H9 (cell line): Measurements from ENCODE around the gene HEYL. TPM values are rescaled to one million over a fixed set of nuclear protein-coding genes. Genes with fewer than 3 reads are reported as not detected.

Experiments used
- DNase-seq: peaks from one replicate; pipeline ENCODE4 v3.0.0-alpha.2; 2017
- H2AFZ ChIP-seq: one replicate; pipeline ENCODE4 v1.6.1; 2013; ENCODE audit warnings: mild to moderate bottlenecking, low read length, control low read depth, moderate library complexity
- H2AK5ac ChIP-seq: 2 replicates; pipeline ENCODE4 v1.6.1; 2013; ENCODE audit warnings: low read length, control low read depth, mixed read lengths; ENCODE audit not compliant: insufficient read length
- H2BK120ac ChIP-seq: one replicate; pipeline ENCODE4 v1.6.1; 2013; ENCODE audit warnings: low read depth, mild to moderate bottlenecking, low read length, control low read depth, inconsistent platforms; ENCODE audit not compliant: poor library complexity, severe bottlenecking
- H2BK12ac ChIP-seq: 2 replicates; pipeline ENCODE4 v1.6.1; 2013; ENCODE audit warnings: low read length, control low read depth, mixed read lengths, low read depth; ENCODE audit not compliant: insufficient read length
- H2BK15ac ChIP-seq: 2 replicates; pipeline ENCODE4 v1.6.1; 2013; ENCODE audit warnings: low read depth, low read length, control low read depth
- H2BK20ac ChIP-seq: one replicate; pipeline ENCODE4 v1.6.1; 2013; ENCODE audit warnings: low read depth, mild to moderate bottlenecking, low read length, control low read depth, inconsistent platforms; ENCODE audit not compliant: poor library complexity, severe bottlenecking
- H2BK5ac ChIP-seq: 2 replicates; pipeline ENCODE4 v1.6.1; 2013; ENCODE audit warnings: low read length, control low read depth, mixed read lengths; ENCODE audit not compliant: insufficient read length
- H3K14ac ChIP-seq: 2 replicates; pipeline ENCODE4 v1.6.1; 2013; ENCODE audit warnings: low read length, control low read depth; ENCODE audit not compliant: insufficient read depth
- H3K18ac ChIP-seq: 2 replicates; pipeline ENCODE4 v1.6.1; 2013; ENCODE audit warnings: low read depth, mild to moderate bottlenecking, mixed read lengths, low read length, control low read depth; ENCODE audit not compliant: insufficient read length
- H3K23ac ChIP-seq: 2 replicates; pipeline ENCODE4 v1.6.1; 2013; ENCODE audit warnings: low read length, control low read depth, mixed read lengths, low read depth; ENCODE audit not compliant: insufficient read length
- H3K23me2 ChIP-seq: 2 replicates; pipeline ENCODE4 v1.6.1; 2013; ENCODE audit warnings: low read depth, mild to moderate bottlenecking, mixed read lengths, low read length, control low read depth; ENCODE audit not compliant: insufficient read length, poor library complexity, severe bottlenecking
- H3K27ac ChIP-seq: 2 replicates; pipeline ENCODE4 v1.5.1; 2013; ENCODE audit warnings: low read length, control low read depth, mixed read lengths, low read depth; ENCODE audit not compliant: insufficient read length
- H3K27me3 ChIP-seq: 2 replicates; pipeline ENCODE4 v1.6.1; 2013; ENCODE audit warnings: low read length, control low read depth, inconsistent platforms; ENCODE audit not compliant: insufficient read depth
- H3K4ac ChIP-seq: 2 replicates; pipeline ENCODE4 v1.6.1; 2013; ENCODE audit warnings: low read depth, mild to moderate bottlenecking, control low read depth, inconsistent platforms, low read length, moderate library complexity
- H3K4me1 ChIP-seq: 2 replicates; pipeline ENCODE4 v1.6.1; 2013; ENCODE audit warnings: low read length, control low read depth, inconsistent platforms; ENCODE audit not compliant: insufficient read depth
- H3K4me2 ChIP-seq: 2 replicates; pipeline ENCODE4 v1.6.1; 2013; ENCODE audit warnings: low read length, control low read depth, mixed read lengths; ENCODE audit not compliant: insufficient read length, insufficient read depth
- H3K56ac ChIP-seq: 2 replicates; pipeline ENCODE4 v1.6.1; 2013; ENCODE audit warnings: low read depth, mild to moderate bottlenecking, mixed read lengths, low read length, control low read depth; ENCODE audit not compliant: insufficient read length
- H3K79me1 ChIP-seq: 2 replicates; pipeline ENCODE4 v1.6.1; 2013; ENCODE audit warnings: low read depth, mild to moderate bottlenecking, moderate library complexity, low read length, control low read depth, inconsistent platforms; ENCODE audit not compliant: insufficient read depth, poor library complexity, severe bottlenecking
- H3K79me2 ChIP-seq: 2 replicates; pipeline ENCODE4 v1.6.1; 2013; ENCODE audit warnings: low read length, control low read depth, inconsistent platforms; ENCODE audit not compliant: insufficient read depth
- H3K9ac ChIP-seq: 2 replicates; pipeline ENCODE4 v1.6.1; 2013; ENCODE audit warnings: low read length, control low read depth, mixed read lengths; ENCODE audit not compliant: insufficient read length; ENCODE audit errors: extremely low read depth
- H3K9me3 ChIP-seq: one replicate; pipeline ENCODE4 v1.6.1; 2013; ENCODE audit warnings: low read depth, low read length, inconsistent platforms; ENCODE audit not compliant: control insufficient read depth
- H3T11ph ChIP-seq: one replicate; pipeline ENCODE4 v1.6.1; 2013; ENCODE audit warnings: mild to moderate bottlenecking, low read length, control low read depth, inconsistent platforms
- H4K20me1 ChIP-seq: one replicate; pipeline ENCODE4 v1.6.1; 2013; ENCODE audit not compliant: control insufficient read depth, insufficient read length, insufficient read depth
- H4K5ac ChIP-seq: 2 replicates; pipeline ENCODE4 v1.6.1; 2013; ENCODE audit warnings: low read depth, mild to moderate bottlenecking, mixed read lengths, low read length, control low read depth; ENCODE audit not compliant: insufficient read length
- H4K8ac ChIP-seq: replicated peaks from 2 replicates; pipeline ENCODE4 v1.6.1; 2013; ENCODE audit warnings: low read length, control low read depth, mixed read lengths, low read depth; ENCODE audit not compliant: insufficient read length
- H4K91ac ChIP-seq: 2 replicates; pipeline ENCODE4 v1.6.1; 2013; ENCODE audit warnings: low read depth, mild to moderate bottlenecking, moderate library complexity, mixed read lengths, low read length, control low read depth; ENCODE audit not compliant: insufficient read length
- H3K27ac Mint-ChIP-seq, 3 experiments: 2 replicates in 2 of 3; 3 replicates in 1 of 3; pipeline ENCODE4 v1.8.0; 2020 to 2021; ENCODE audit warnings: mixed read lengths in 3 of 3, mild to moderate bottlenecking in 1 of 3, moderate library complexity in 1 of 3
- H3K27me3 Mint-ChIP-seq: 2 replicates; pipeline ENCODE4 v1.8.0; 2021; ENCODE audit warnings: low read depth, mild to moderate bottlenecking, moderate library complexity, mixed read lengths
- H3K36me3 Mint-ChIP-seq, 3 experiments: 2 replicates in 2 of 3; 3 replicates in 1 of 3; pipeline ENCODE4 v1.8.0; 2020 to 2021; ENCODE audit warnings: low read depth in 3 of 3, mixed read lengths in 3 of 3; ENCODE audit not compliant: insufficient read depth in 1 of 3
- H3K4me1 Mint-ChIP-seq, 2 experiments: 2 replicates each; pipeline ENCODE4 v1.8.0; 2020; ENCODE audit warnings: mixed read lengths in 2 of 2
- H3K4me3 Mint-ChIP-seq, 2 experiments: 2 replicates in 1 of 2; 3 replicates in 1 of 2; pipeline ENCODE4 v1.8.0; 2020 to 2021; ENCODE audit warnings: mild to moderate bottlenecking in 2 of 2, mixed read lengths in 2 of 2, moderate library complexity in 1 of 2
- H3K9me3 Mint-ChIP-seq, 2 experiments: 2 replicates in 1 of 2; 3 replicates in 1 of 2; pipeline ENCODE4 v1.8.0; 2020; ENCODE audit warnings: mild to moderate bottlenecking in 2 of 2, mixed read lengths in 2 of 2, moderate library complexity in 1 of 2
- CTCF ChIP-seq: fragments of 200-600 bp; sonication (generic); conservative IDR thresholded peaks from 3 replicates; pipeline ENCODE4 v1.8.0; 2021; ENCODE audit warnings: antibody characterized with exemption, mild to moderate bottlenecking
- WGBS: extraction: QIAGEN DNeasy Blood & Tissue Kit; methylation state at CpG from one replicate; pipeline ENCODE4 v1.1.7; 2013; ENCODE audit warnings: missing lambda C conversion rate, low lambda C conversion rate, mixed read lengths; ENCODE audit not compliant: insufficient read length; ENCODE audit errors: extremely low coverage; 5-methylcytosine and 5-hydroxymethylcytosine counted together
- total RNA-seq: library from RNA; stranded (reverse); gene quantifications from 2 replicates; pipeline ENCODE4 v1.2.1, GENCODE V29; 2021

The HEYL gene
- total RNA-seq, 1 experiment from 2014 or later, result 1.9 TPM

DNA sequence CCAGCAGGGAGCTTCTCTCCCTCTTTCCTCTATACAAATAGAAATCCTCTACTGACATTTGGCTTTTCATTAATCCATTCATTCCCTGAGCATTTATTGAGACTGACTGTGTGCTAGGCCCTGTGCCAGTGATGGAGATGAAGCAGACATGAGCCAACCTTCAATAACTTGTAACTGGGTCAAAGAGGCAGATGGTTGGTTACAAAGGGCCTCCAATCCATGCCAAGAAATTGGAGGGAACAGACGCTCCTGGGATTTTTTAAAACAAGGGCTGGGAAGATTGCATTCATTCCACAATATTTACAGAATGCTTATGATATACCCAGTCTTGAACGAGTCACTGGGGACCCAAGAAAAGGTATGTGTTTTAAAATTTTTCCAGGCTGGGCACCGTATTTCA is 45.6 kb upstream of the HEYL start:
- Histone ChIP-seq H4K8ac (no peak overlapping the region), H3K4me1 (no peaks in the 10 kb centered on the region), H2BK20ac (no peak overlapping the region), H2AFZ (no peak overlapping the region), H2AK5ac (no peak overlapping the region), H3K4ac (no peak overlapping the region), H3K79me1 (no peaks in the 10 kb centered on the region), H3K27ac (no peak overlapping the region), H3K9me3 (no peaks in the 10 kb centered on the region), H2BK120ac (no peak overlapping the region), H2BK15ac (no peak overlapping the region), H3K27me3 (peaks cover 88% of the 10 kb centered on the region), H3K23ac (no peak overlapping the region), H3K79me2 (no peaks in the 10 kb centered on the region), H3K18ac (no peak overlapping the region), H4K91ac (no peak overlapping the region), H3K4me2 (no peak overlapping the region), H3K23me2 (no peaks in the 10 kb centered on the region), H4K20me1 (no peaks in the 10 kb centered on the region), H3K56ac (no peak overlapping the region), H3K14ac (no peak overlapping the region), H2BK12ac (no peak overlapping the region), H2BK5ac (no peak overlapping the region), H3K9ac (no peak overlapping the region), H4K5ac (no peak overlapping the region), H3T11ph (no peak overlapping the region)
- peaks cover 0 to 2% of the 10 kb centered on the region in 2 experiments; a peak in 3 of 5 replicates for H3K9me3 Mint-ChIP-seq
- peak overlapping the region in 1 of 2 experiments; percentile 2; a peak in 1 of 5 replicates for H3K4me3 Mint-ChIP-seq
- no CpG with 5 or more reads among the region's 3 CpGs for WGBS
- no peak overlapping the region for H3K27ac Mint-ChIP-seq
- no peak for DNase-seq
- peaks cover 99% of the 10 kb centered on the region for H3K27me3 Mint-ChIP-seq
- H3K4me1 Mint-ChIP-seq, result no peaks in the 10 kb centered on the region
- H3K36me3 Mint-ChIP-seq, result no peaks in the 10 kb centered on the region
- no peak for TF ChIP-seq CTCF
